Activated naive CD8-positive, alpha-beta T cell treated with anti-CD3 and anti-CD28 coated beads for 36 hours (primary cell): ENCODE measurements around the gene AGRP. TPM values are rescaled to one million over a fixed set of nuclear protein-coding genes. Genes with fewer than 3 reads are reported as not detected.
A peak's percentile ranks its signal among the peaks of the same experiment; 100 is the strongest.

ENCODE experiments used
- DNase-seq: peaks from one replicate; pipeline ENCODE4 v3.0.0; 2021
- H3K27ac Mint-ChIP-seq: one replicate; pipeline ENCODE4 v1.8.0; 2022; ENCODE audit warnings: mild to moderate bottlenecking, moderate library complexity, mixed read lengths
- H3K27me3 Mint-ChIP-seq: one replicate; pipeline ENCODE4 v1.8.0; 2022; ENCODE audit warnings: mild to moderate bottlenecking, mixed read lengths
- H3K36me3 Mint-ChIP-seq: one replicate; pipeline ENCODE4 v1.8.0; 2021; ENCODE audit warnings: mild to moderate bottlenecking, mixed read lengths
- H3K4me1 Mint-ChIP-seq: one replicate; pipeline ENCODE4 v1.8.0; 2021; ENCODE audit warnings: mixed read lengths
- H3K4me3 Mint-ChIP-seq: one replicate; pipeline ENCODE4 v1.8.0; 2022; ENCODE audit warnings: mild to moderate bottlenecking, moderate library complexity, mixed read lengths
- H3K9me3 Mint-ChIP-seq: one replicate; pipeline ENCODE4 v1.8.0; 2022; ENCODE audit warnings: mixed read lengths
- total RNA-seq, 2 experiments: library from RNA; stranded (reverse); gene quantifications; one replicate each; pipeline ENCODE4 v1.2.3, GENCODE V29; 2021

The AGRP gene
- total RNA-seq, 2 experiments from 2014 or later, result 0.40 TPM; not detected in 1

DNA sequence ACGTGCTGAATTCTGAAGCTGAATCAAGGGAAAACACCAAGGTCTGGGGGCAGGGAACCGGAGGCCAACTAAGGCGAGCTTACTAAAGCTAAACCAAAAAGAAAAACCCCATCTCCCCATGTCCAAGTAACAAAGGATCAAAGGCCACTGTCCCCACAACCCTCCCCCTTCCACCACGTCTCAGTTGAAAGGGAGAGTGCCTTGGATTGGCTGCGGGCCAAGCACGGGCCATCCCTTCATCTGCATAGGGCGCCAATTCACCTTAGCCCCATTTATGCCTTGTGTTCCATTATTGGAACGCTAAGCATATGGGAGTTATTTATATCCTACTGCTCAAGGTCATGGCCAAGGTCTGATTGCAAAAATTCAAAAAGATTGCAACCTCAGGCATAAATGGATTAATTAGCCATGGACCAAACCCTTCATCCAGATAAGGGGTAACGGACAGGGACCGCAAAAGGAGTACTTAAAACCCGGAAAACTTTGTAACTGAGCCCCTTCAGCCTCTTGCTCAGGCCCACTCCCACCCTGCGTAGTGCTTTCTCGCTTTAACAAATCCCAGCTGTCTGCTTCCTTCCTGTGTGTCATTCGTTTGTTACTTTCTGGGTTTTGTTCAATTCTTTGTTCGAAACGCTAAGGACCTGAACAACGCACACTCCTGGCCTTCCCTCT lies 1.6 kb downstream of the AGRP start:
- Mint-ChIP-seq H3K4me3 (peak overlapping the region; percentile 99), H3K9me3 (no peaks in the 10 kb centered on the region), H3K4me1 (peaks cover 26% of the 10 kb centered on the region), H3K27ac (peak overlapping the region; percentile 98), H3K36me3 (peaks cover 10% of the 10 kb centered on the region), H3K27me3 (no peaks in the 10 kb centered on the region)
- DNase-seq, result peak; percentile 61

- DNase-seq, result peak; percentile 99
- Mint-ChIP-seq H3K9me3 (no peaks in the 10 kb centered on the region), H3K27me3 (no peaks in the 10 kb centered on the region), H3K27ac (peak within 1 kb of the TSS; percentile 98), H3K4me1 (peaks cover 32% of the 10 kb centered on the region), H3K36me3 (peaks cover 10% of the 10 kb centered on the region), H3K4me3 (peak within 1 kb of the TSS; percentile 99)
These were observed 2.4 kb downstream of the AGRP start, which contains the start of gene ATP6V0D1 for GRCh38 chr16:67480833-67481560. Gene ATP6V0D1, minus strand, starts transcription at chr16:67481157. Its CDS starts 71 bp downstream, at chr16:67481086.

- Mint-ChIP-seq H3K9me3 (no peaks in the 10 kb centered on the region), H3K27me3 (no peaks in the 10 kb centered on the region), H3K4me3 (no peak overlapping the region), H3K27ac (no peak overlapping the region), H3K4me1 (peaks cover 31% of the 10 kb centered on the region), H3K36me3 (peaks cover 4% of the 10 kb centered on the region)
- no peak for DNase-seq
These were observed 5.3 kb downstream of the AGRP start for GRCh38 chr16:67477960-67478554.

GRCh38 chr16:67474551-67475455 lies 8.5 kb downstream of the AGRP start:
- Mint-ChIP-seq H3K36me3 (no peaks in the 10 kb centered on the region), H3K9me3 (no peaks in the 10 kb centered on the region), H3K27ac (no peak overlapping the region), H3K4me3 (no peak overlapping the region), H3K4me1 (peaks cover 36% of the 10 kb centered on the region), H3K27me3 (no peaks in the 10 kb centered on the region)
- no peak for DNase-seq

GRCh38 chr16:67471758-67472384 lies 11.5 kb downstream of the AGRP start:
- no peaks in the 10 kb centered on the region for H3K27me3 Mint-ChIP-seq
- no peak for DNase-seq
- no peaks in the 10 kb centered on the region for H3K9me3 Mint-ChIP-seq
- no peaks in the 10 kb centered on the region for H3K36me3 Mint-ChIP-seq
- no peak overlapping the region for H3K27ac Mint-ChIP-seq
- peaks cover 29% of the 10 kb centered on the region for H3K4me1 Mint-ChIP-seq
- no peak overlapping the region for H3K4me3 Mint-ChIP-seq

- Mint-ChIP-seq H3K4me1 (peaks cover 27% of the 10 kb centered on the region), H3K27ac (no peak overlapping the region), H3K36me3 (no peaks in the 10 kb centered on the region), H3K27me3 (no peaks in the 10 kb centered on the region), H3K9me3 (no peaks in the 10 kb centered on the region), H3K4me3 (no peak overlapping the region)
- no peak for DNase-seq
These were observed 13.0 kb downstream of the AGRP start for GRCh38 chr16:67470359-67470758.

DNA sequence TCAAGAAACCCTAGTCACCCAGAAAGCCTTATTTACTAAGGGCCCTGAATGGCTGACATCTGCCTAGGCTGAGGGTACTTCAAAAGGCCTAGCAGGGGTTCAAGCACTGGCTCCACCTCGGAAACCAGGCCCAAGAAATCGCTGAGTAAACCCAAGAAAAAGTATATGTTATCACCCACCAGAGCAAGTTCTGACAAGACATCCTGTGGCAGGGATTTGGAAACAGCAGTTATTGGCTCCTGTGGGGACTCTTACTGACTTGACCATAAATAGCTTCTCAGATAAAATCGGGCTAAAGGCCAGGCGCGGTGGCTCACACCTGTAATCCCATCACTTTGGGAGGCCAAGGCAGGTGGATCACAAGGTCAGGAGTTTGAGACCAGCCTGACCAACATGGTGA lies 14.6 kb downstream of the AGRP start:
- H3K4me1 Mint-ChIP-seq, result peaks cover 25% of the 10 kb centered on the region
- H3K36me3 Mint-ChIP-seq, result no peaks in the 10 kb centered on the region
- DNase-seq, result no peak
- H3K27ac Mint-ChIP-seq, result no peak overlapping the region
- H3K27me3 Mint-ChIP-seq, result no peaks in the 10 kb centered on the region
- no peaks in the 10 kb centered on the region for H3K9me3 Mint-ChIP-seq
- H3K4me3 Mint-ChIP-seq, result no peak overlapping the region

- H3K36me3 Mint-ChIP-seq, result no peaks in the 10 kb centered on the region
- peaks cover 17% of the 10 kb centered on the region for H3K4me1 Mint-ChIP-seq
These were observed 16.8 kb downstream of the AGRP start for GRCh38 chr16:67466581-67466980.

GRCh38 chr16:67464565-67464964 lies 18.8 kb downstream of the AGRP start:
- no peak overlapping the region for H3K27ac Mint-ChIP-seq
- no peaks in the 10 kb centered on the region for H3K36me3 Mint-ChIP-seq

More at GRCh38 chr16:67466581-67466980, 16.8 kb downstream of the AGRP start:
- Mint-ChIP-seq H3K27ac (no peak overlapping the region), H3K4me3 (no peak overlapping the region), H3K9me3 (no peaks in the 10 kb centered on the region), H3K27me3 (no peaks in the 10 kb centered on the region)
- no peak for DNase-seq

GRCh38 chr16:67463691-67464090 lies 19.7 kb downstream of the AGRP start:
- Mint-ChIP-seq H3K36me3 (no peaks in the 10 kb centered on the region), H3K4me1 (peaks cover 10% of the 10 kb centered on the region), H3K27ac (no peak overlapping the region), H3K4me3 (no peak overlapping the region), H3K27me3 (no peaks in the 10 kb centered on the region), H3K9me3 (no peaks in the 10 kb centered on the region)
- DNase-seq, result no peak

More at GRCh38 chr16:67464565-67464964, 18.8 kb downstream of the AGRP start:
- no peak overlapping the region for H3K4me3 Mint-ChIP-seq
- peaks cover 13% of the 10 kb centered on the region for H3K4me1 Mint-ChIP-seq
- H3K9me3 Mint-ChIP-seq, result no peaks in the 10 kb centered on the region
- DNase-seq, result no peak
- no peaks in the 10 kb centered on the region for H3K27me3 Mint-ChIP-seq

DNA sequence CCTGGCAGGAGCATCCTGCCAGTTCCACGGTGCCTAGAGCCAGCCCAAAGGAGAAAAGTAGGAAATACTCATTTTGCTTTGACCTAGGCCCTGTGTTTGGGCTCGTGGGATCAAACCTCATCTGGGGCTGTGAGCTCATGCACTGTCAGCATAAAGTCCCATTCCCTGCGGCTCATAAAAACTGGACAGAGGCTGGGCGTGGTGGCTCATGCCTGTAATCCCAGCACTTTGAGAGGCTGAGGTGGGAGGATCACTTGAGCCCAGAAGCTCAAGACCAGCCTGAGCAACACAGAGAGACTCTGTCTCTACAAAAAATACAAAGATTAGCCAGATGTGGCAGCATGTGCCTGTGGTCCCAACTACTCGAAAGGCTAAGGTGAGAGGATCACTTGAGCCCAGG lies 20.3 kb downstream of the AGRP start:
- H3K36me3 Mint-ChIP-seq, result no peaks in the 10 kb centered on the region
- no peaks in the 10 kb centered on the region for H3K27me3 Mint-ChIP-seq
- no peak for DNase-seq
- no peaks in the 10 kb centered on the region for H3K9me3 Mint-ChIP-seq
- H3K4me1 Mint-ChIP-seq, result peaks cover 8% of the 10 kb centered on the region
- no peak overlapping the region for H3K4me3 Mint-ChIP-seq
- no peak overlapping the region for H3K27ac Mint-ChIP-seq

DNA sequence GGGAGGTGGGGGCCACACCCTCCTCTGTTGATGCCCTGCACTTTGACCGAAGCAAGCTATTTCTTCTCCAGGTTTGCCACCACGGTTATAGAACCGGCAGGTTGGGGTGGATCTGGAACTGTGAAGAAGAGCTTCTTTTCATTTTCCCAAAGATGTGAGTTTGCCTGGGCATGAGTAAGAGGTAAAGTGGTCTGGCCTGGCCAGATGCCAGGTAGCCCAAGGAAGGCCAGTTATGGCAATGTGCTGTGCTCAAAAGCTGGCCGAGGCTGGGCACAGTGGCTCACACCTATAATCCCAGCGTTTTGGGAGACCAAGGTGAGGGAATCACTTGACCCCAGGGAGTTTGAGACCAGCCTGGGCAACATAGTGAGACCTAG lies 21.1 kb downstream of the AGRP start:
- H3K36me3 Mint-ChIP-seq, result no peaks in the 10 kb centered on the region
- no peaks in the 10 kb centered on the region for H3K27me3 Mint-ChIP-seq
- H3K4me3 Mint-ChIP-seq, result no peak overlapping the region
- H3K27ac Mint-ChIP-seq, result no peak overlapping the region
- DNase-seq, result no peak
- peaks cover 8% of the 10 kb centered on the region for H3K4me1 Mint-ChIP-seq
- H3K9me3 Mint-ChIP-seq, result no peaks in the 10 kb centered on the region

DNA sequence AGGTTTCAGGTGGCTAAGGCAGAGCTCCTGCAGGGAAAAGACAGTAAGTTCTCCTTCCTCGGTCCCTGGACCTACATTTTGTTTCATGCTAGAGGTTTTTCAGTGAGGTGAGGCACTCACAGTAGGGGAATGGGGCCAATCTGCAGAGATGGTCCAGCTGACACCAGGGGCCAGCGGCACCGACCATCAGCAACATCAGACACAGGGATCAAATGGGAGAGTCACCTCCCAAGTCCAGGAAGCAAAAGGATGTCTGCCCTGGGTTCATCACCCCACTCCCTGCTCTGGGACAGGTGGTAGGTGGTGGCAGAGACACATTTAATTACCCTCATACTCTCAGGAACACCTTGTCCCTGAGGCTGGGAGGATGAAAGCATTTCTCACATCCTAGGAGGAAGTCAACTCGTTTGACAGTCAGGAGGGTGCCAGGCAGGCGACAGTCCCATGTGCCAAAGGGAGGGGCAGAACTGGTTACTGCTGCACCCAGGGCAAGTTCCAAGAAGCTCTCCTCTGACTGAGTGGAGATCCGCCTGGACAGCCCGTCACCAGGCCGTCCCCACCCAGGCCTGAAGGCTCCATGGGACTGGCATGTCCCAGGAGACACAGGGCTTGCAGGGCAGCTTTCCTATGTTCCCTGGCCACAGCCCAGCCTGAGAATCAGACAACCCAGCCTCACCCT lies 21.6 kb downstream of the AGRP start:
- Mint-ChIP-seq H3K4me1 (peaks cover 8% of the 10 kb centered on the region), H3K9me3 (no peaks in the 10 kb centered on the region)

DNA sequence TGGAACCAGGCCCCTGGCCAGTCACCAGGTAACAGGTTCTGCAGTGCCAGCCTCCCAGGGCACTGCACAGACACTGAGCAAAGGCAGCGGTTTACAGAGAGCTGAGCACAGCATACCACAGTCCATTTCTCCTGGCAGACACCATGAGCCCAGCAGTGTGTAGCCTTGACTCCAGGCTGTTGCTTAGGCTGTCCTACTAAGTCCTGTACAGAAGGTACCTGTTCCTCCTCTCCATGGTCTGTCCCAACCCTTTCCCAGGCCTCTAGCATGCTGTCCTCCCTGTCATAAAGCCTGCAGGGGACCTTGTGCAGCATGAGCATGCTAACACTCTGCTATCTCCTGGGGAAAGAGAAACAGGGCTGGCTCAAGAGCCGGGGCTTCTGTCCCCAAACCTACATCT lies 22.4 kb downstream of the AGRP start:
- Mint-ChIP-seq H3K27ac (no peak overlapping the region), H3K4me1 (peaks cover 11% of the 10 kb centered on the region), H3K36me3 (no peaks in the 10 kb centered on the region), H3K4me3 (no peak overlapping the region), H3K27me3 (no peaks in the 10 kb centered on the region), H3K9me3 (no peaks in the 10 kb centered on the region)
- DNase-seq, result no peak

More for the DNA sequence above, 21.6 kb downstream of the AGRP start:
- Mint-ChIP-seq H3K27ac (no peak overlapping the region), H3K27me3 (no peaks in the 10 kb centered on the region), H3K4me3 (no peak overlapping the region), H3K36me3 (no peaks in the 10 kb centered on the region)
- no peak for DNase-seq
